Measurements from ENCODE around the gene MYT1. TPM values are rescaled to one million over a fixed set of nuclear protein-coding genes. Genes with fewer than 3 reads are reported as not detected.

Gene MYT1
- polyA plus RNA-seq, 6 donors from 2014 or later, result not detected

DNA sequence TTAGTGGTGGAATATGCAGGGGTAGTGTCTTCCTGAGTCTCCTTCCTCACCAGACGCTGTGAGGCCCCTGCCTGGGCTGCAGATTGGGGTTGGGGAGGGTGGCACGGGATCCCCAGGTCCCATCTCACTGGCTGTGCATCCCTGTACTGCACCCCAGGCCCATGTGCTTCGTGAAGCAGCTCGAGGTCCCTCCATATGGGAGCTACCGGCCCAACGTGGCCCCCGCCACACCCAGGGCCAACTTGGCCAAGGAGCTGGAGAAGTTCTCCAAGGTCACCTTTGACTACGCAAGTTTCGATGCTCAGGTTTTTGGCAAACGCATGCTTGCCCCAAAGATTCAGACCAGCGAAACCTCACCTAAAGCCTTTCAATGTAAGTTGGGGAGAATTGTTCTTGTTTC lies 52.7 kb downstream of the MYT1 start:
- Mint-ChIP-seq H3K4me1 (no peaks in the 10 kb centered on the region), H3K36me3 (no peaks in the 10 kb centered on the region), H3K9me3 (no peaks in the 10 kb centered on the region), H3K27ac (no peak overlapping the region), H3K4me3 (no peak overlapping the region), H3K27me3 (peaks cover 0 to 14% (median 5%) of the 10 kb centered on the region in 3 donors)
- DNase-seq, result no peak
- ATAC-seq (ENCODE audit: low read depth in 2 of 2), result no peak

- Mint-ChIP-seq H3K27me3 (peaks cover 0 to 14% (median 5%) of the 10 kb centered on the region in 3 donors), H3K27ac (no peak overlapping the region), H3K9me3 (no peaks in the 10 kb centered on the region), H3K4me1 (no peaks in the 10 kb centered on the region), H3K36me3 (no peaks in the 10 kb centered on the region), H3K4me3 (no peak overlapping the region)
- ATAC-seq (ENCODE audit: low read depth in 2 of 2), result no peak
- DNase-seq, result no peak
Observed at GRCh38 chr20:64217539-64218221, 53.4 kb downstream of the MYT1 start.

- no peak overlapping the region for H3K27ac Mint-ChIP-seq
- H3K4me3 Mint-ChIP-seq, result no peak overlapping the region
- ATAC-seq (ENCODE audit: low read depth in 2 of 2) (no peak), DNase-seq (no peak)
- H3K9me3 Mint-ChIP-seq, result no peaks in the 10 kb centered on the region
- no peaks in the 10 kb centered on the region for H3K36me3 Mint-ChIP-seq
- H3K4me1 Mint-ChIP-seq, result peaks cover 0 to 3% (median 0%) of the 10 kb centered on the region in 3 donors
- H3K27me3 Mint-ChIP-seq, result peaks cover 0 to 22% (median 20%) of the 10 kb centered on the region in 3 donors
Observed at GRCh38 chr20:64219202-64219601, 55.0 kb downstream of the MYT1 start.

GRCh38 chr20:64219730-64220129 lies 55.5 kb downstream of the MYT1 start:
- H3K9me3 Mint-ChIP-seq, result no peaks in the 10 kb centered on the region
- peaks cover 0 to 3% (median 0%) of the 10 kb centered on the region in 3 donors for H3K4me1 Mint-ChIP-seq
- H3K4me3 Mint-ChIP-seq, result no peak overlapping the region
- ATAC-seq (ENCODE audit: low read depth in 2 of 2), result no peak
- H3K27ac Mint-ChIP-seq, result no peak overlapping the region
- no peaks in the 10 kb centered on the region for H3K36me3 Mint-ChIP-seq
- peaks cover 0 to 25% (median 22%) of the 10 kb centered on the region in 3 donors for H3K27me3 Mint-ChIP-seq
- DNase-seq, result no peak

DNA sequence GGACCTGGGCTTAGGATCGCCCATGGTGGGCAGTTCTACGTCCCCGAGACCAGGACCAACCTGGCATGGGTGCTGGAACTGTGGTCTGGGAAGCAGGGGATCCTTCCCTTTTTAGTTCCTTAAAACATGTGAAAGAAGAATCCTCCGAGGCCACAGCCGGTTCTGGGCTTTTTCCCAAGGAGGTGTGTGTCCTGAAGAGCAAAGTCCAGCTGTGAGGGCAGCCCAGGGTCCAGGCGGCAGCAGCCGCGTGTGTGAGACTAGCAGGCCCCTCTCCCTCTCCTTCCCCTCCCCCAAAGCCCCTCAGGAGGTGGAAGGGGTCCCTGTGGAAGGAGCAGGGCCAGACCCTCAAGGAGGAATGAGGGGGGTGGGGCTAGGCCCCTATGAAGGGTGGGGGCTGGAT lies 56.2 kb downstream of the MYT1 start:
- no peak for ATAC-seq (ENCODE audit: low read depth in 2 of 2)
- no peak overlapping the region for H3K27ac Mint-ChIP-seq
- H3K36me3 Mint-ChIP-seq, result no peaks in the 10 kb centered on the region
- H3K4me3 Mint-ChIP-seq, result no peak overlapping the region
- peaks cover 0 to 3% (median 0%) of the 10 kb centered on the region in 3 donors for H3K4me1 Mint-ChIP-seq
- peaks cover 0 to 30% (median 29%) of the 10 kb centered on the region in 3 donors for H3K27me3 Mint-ChIP-seq
- DNase-seq, result no peak
- no peaks in the 10 kb centered on the region for H3K9me3 Mint-ChIP-seq

DNA sequence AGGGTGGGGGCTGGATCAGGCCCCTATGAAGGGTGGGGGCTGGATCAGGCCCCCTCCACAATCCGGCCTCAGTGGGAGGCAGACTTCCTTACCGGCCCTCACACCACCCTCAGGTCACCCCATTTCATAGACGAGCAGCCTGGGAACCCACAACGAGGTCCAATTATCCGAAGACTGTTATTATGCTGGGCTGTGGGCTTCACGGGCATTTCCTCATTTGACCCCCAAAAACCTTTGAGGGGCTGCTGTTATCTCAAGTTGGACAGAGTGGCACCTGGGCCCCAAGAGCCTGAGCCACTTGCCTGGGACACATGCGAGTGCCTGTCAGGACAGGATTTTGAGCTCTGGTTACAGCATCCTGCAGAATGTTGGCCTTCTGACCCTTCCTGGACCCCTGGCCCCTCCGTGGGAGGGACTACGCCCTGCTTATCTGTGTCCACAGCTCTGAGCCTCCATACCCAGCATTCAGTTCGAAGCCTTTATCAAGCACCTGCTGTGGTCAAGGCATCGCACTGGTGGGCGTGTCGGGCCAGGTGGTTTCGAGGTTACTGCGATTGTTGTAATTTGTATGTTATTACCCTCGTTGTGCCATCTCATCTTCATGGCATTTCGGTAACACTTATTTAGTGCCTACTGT lies 56.8 kb downstream of the MYT1 start:
- Mint-ChIP-seq H3K4me3 (no peak overlapping the region), H3K4me1 (peaks cover 0 to 3% (median 0%) of the 10 kb centered on the region in 3 donors), H3K9me3 (no peaks in the 10 kb centered on the region), H3K27me3 (peaks cover 0 to 32% (median 30%) of the 10 kb centered on the region in 3 donors), H3K36me3 (no peaks in the 10 kb centered on the region), H3K27ac (peak overlapping the region in 2 of 6 donors; percentile 33 to 47)
- ATAC-seq (ENCODE audit: low read depth in 2 of 2), result no peak
- no peak for DNase-seq

GRCh38 chr20:64222291-64222735 lies 58.1 kb downstream of the MYT1 start:
- H3K27ac Mint-ChIP-seq, result no peak overlapping the region
- H3K27me3 Mint-ChIP-seq, result peaks cover 0 to 36% (median 30%) of the 10 kb centered on the region in 3 donors
- H3K4me1 Mint-ChIP-seq, result peaks cover 0 to 3% (median 0%) of the 10 kb centered on the region in 3 donors
- H3K36me3 Mint-ChIP-seq, result no peaks in the 10 kb centered on the region
- no peak overlapping the region for H3K4me3 Mint-ChIP-seq
- DNase-seq, result no peak
- H3K9me3 Mint-ChIP-seq, result no peaks in the 10 kb centered on the region
- no peak for ATAC-seq (ENCODE audit: low read depth in 2 of 2)

- DNase-seq (no peak), ATAC-seq (ENCODE audit: low read depth in 2 of 2) (no peak)
- no peak overlapping the region for H3K4me3 Mint-ChIP-seq
- H3K9me3 Mint-ChIP-seq, result no peaks in the 10 kb centered on the region
- H3K27me3 Mint-ChIP-seq, result peaks cover 0 to 36% (median 30%) of the 10 kb centered on the region in 3 donors
- peak overlapping the region in 1 of 6 donors; percentile 32 for H3K27ac Mint-ChIP-seq
- no peaks in the 10 kb centered on the region for H3K36me3 Mint-ChIP-seq
- H3K4me1 Mint-ChIP-seq, result peaks cover 0 to 3% (median 0%) of the 10 kb centered on the region in 3 donors
Observed at GRCh38 chr20:64222851-64223525, 58.7 kb downstream of the MYT1 start.

DNA sequence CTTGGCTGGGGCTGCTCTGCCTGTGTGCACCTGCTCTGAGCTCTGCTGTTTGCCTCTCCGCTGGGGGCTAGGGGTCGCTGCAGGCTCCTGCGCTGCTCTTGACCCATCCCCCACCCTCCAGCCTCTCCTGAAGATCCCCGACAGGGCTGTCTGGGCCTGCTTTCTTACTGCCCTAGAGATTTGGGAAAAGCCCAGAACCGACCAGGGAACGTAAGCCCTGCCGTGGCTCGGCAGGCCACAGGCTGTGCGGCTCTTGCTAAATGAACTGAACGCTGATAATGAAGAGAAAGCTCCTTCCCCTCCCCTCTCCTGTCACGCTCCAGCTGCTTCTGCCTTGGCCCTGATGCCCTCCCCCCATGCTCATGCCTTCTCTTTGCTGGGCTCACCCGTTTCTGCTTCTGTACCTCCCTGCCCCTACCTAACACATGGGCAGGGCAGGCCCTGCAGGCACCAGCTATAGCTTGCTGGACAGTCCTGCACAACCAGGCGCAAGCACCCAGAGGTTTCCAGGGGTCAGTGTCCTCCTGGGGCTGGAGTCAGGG lies 59.3 kb downstream of the MYT1 start:
- Mint-ChIP-seq H3K9me3 (no peaks in the 10 kb centered on the region), H3K4me1 (peaks cover 0 to 3% (median 0%) of the 10 kb centered on the region in 3 donors), H3K27ac (no peak overlapping the region), H3K4me3 (no peak overlapping the region), H3K27me3 (peaks cover 0 to 36% (median 30%) of the 10 kb centered on the region in 3 donors), H3K36me3 (no peaks in the 10 kb centered on the region)
- no peak for ATAC-seq (ENCODE audit: low read depth in 2 of 2)
- no peak for DNase-seq

GRCh38 chr20:64224351-64225170 lies 60.3 kb downstream of the MYT1 start:
- Mint-ChIP-seq H3K4me3 (no peak overlapping the region), H3K36me3 (no peaks in the 10 kb centered on the region), H3K27ac (no peak overlapping the region), H3K27me3 (peaks cover 0 to 27% (median 25%) of the 10 kb centered on the region in 3 donors), H3K9me3 (no peaks in the 10 kb centered on the region), H3K4me1 (peaks cover 0 to 3% (median 0%) of the 10 kb centered on the region in 3 donors)
- ATAC-seq (ENCODE audit: low read depth in 2 of 2), result no peak
- DNase-seq, result no peak

- Mint-ChIP-seq H3K4me3 (no peak overlapping the region), H3K9me3 (no peaks in the 10 kb centered on the region), H3K27me3 (peaks cover 0 to 27% (median 25%) of the 10 kb centered on the region in 3 donors), H3K36me3 (no peaks in the 10 kb centered on the region), H3K4me1 (peaks cover 0 to 3% (median 0%) of the 10 kb centered on the region in 3 donors), H3K27ac (no peak overlapping the region)
- no peak for DNase-seq
- ATAC-seq (ENCODE audit: low read depth in 2 of 2), result no peak
Observed at GRCh38 chr20:64225171-64225595, 60.9 kb downstream of the MYT1 start.

GRCh38 chr20:64225828-64226598 lies 61.8 kb downstream of the MYT1 start:
- DNase-seq (no peak), ATAC-seq (ENCODE audit: low read depth in 2 of 2) (no peak)
- Mint-ChIP-seq H3K36me3 (no peaks in the 10 kb centered on the region), H3K4me1 (peaks cover 0 to 3% (median 0%) of the 10 kb centered on the region in 3 donors), H3K27me3 (peaks cover 0 to 27% (median 25%) of the 10 kb centered on the region in 3 donors), H3K9me3 (no peaks in the 10 kb centered on the region), H3K4me3 (no peak overlapping the region), H3K27ac (peak overlapping the region in 1 of 6 donors; percentile 44)
